WERI-Rb-1 (cell line): ENCODE measurements around the gene LTBR.
"Not testable (repeated sequence)": the region's sequence is repeated elsewhere in the genome, so short reads cannot be mapped to it uniquely, and the experiment has no call there.

Experiments used
- DNase-seq: peaks from one replicate; pipeline ENCODE4 v3.0.0-alpha.2; 2020
- H3K27ac ChIP-seq: fragments of 250-450 bp; sonication (Bioruptor Pico); 2 replicates; pipeline ENCODE4 v1.5.1; 2020; ENCODE audit warnings: mild to moderate bottlenecking, moderate library complexity
- H3K27me3 ChIP-seq: fragments of 250-450 bp; sonication (Bioruptor Pico); 2 replicates; pipeline ENCODE4 v1.5.1; 2021; ENCODE audit warnings: mild to moderate bottlenecking, low read depth, moderate library complexity; ENCODE audit not compliant: insufficient read depth, severe bottlenecking
- H3K36me3 ChIP-seq: fragments of 250-450 bp; sonication (Bioruptor Pico); 2 replicates; pipeline ENCODE4 v1.5.1; 2020; ENCODE audit warnings: mild to moderate bottlenecking, moderate library complexity
- H3K4me3 ChIP-seq: 2 replicates; pipeline ENCODE4 v1.5.1; 2011; ENCODE audit warnings: low read depth, mild to moderate bottlenecking, control low read depth, low read length
- H3K9me3 ChIP-seq: fragments of 250-450 bp; sonication (Bioruptor Pico); 2 replicates; pipeline ENCODE4 v1.5.1; 2021; ENCODE audit warnings: mild to moderate bottlenecking, moderate library complexity; ENCODE audit not compliant: severe bottlenecking
- CTCF ChIP-seq: IDR thresholded peaks from 2 replicates; pipeline ENCODE4 v1.5.1; 2011; ENCODE audit warnings: low read depth, mild to moderate bottlenecking, control low read depth, inconsistent platforms, low read length

LTBR gene

DNA sequence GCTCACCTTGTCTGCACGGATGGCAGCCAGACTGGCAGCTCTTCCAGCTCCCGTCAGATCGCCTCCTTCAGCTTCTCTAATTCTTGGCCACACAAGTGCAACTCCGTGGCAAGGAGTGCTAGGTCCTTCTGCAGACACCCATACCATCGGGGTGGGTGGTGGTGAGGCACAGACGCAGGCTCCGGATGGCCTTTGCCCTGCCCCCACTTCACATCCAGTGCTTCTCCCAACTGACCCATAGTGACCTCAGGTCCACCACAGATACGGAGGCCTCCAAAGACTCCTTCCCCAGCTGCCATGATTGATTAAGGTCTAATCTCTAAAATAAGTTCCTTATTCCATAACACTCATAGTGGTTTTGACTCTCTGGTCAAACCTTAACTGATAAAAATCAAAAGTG lies 40.9 kb downstream of the LTBR start:
- Histone ChIP-seq H3K9me3 (no peaks in the 10 kb centered on the region), H3K36me3 (no peaks in the 10 kb centered on the region)

DNA sequence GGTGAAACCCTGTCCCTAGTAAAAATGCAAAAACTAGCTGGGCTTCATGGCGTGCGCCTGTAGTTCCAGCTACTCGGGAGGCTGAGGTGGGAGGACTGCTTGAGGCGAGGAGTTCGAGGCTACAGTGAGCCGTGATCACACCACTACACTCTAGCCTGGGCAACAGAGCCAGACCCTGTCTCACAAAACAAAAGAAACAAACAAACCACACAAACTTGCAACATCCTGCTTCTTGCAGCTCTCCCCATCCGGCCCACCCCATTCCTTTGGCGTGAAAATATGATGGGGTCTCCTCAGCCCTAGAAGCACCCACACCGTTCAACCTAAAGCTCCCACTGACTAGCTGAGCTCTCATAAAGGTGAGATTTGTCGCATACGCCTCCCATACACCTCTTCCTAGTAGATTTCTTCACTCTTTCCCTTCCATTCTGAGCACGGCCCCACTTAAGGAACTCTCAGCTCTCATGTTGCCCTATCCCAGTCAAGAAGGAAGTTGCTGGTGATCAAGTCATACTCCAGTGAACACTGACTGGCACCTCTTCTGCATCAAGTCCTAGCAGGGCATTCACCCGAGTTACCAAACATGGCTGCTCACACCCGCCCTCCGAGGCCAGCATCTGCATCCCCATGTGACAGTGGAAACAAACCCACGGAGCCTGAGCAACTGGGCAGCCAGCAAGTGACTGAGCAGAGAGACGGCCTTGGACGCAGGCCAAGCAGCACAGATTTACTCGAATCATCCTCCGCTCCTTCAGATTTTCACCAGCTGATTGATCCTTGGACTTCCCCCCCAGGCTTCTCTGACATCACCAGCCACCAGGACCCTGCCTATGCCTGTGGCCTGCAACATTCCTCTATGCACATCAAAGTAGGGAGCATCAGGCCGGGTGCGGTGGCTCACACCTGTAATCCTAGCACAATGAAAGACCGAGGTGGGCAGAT lies 41.9 kb downstream of the LTBR start:
- H3K9me3 ChIP-seq: no peaks in the 10 kb centered on the region
- DNase-seq: no peak
- H3K27me3 ChIP-seq: no peaks in the 10 kb centered on the region
- no peaks in the 10 kb centered on the region for H3K36me3 ChIP-seq
- no peak overlapping the region for H3K27ac ChIP-seq
- H3K4me3 ChIP-seq: no peak overlapping the region
- TF ChIP-seq CTCF: no peak

More for the DNA sequence above, 40.9 kb downstream of the LTBR start:
- H3K27me3 ChIP-seq: no peaks in the 10 kb centered on the region
- no peak overlapping the region for H3K27ac ChIP-seq
- no peak for TF ChIP-seq CTCF
- H3K4me3 ChIP-seq: no peak overlapping the region
- DNase-seq: no peak

DNA sequence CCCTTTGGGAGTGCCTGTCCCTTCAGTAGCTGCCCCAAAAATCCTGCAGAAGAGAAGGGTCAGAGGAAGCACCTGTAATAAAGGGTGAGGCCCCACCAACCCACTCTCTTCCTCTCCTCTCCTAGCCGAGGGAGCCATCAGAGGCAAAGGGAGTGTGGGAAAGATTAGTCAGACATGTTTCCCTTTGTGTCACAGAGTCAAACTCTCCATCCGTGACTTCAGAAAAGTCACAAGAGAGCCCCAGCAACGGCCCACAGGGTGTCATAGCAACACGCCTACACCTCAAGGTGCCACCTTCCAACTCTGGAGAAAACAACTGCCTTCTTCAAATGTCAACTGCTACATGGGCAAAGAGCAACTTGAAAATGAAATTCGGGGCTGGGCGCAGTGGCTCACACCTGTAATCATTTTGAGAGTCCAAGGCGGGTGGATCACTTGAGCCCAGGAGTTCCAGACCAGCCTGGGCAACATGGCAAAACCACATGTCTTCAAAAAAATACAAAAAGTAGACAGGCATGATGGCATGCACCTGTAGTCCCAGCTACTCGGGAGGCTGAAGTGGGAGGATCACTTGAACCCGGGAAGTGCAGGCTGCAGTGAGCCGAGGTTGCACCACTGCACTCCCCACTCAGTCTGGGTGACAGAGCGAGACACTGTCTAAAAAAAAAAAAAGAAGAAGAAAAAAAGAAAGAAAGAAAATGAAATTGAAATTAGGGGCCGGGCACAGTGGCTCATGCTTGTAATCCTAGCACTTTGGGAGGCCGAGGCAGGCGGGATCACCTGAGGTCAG lies 43.1 kb downstream of the LTBR start:
- no peak for TF ChIP-seq CTCF
- Histone ChIP-seq H3K9me3 (no peaks in the 10 kb centered on the region), H3K4me3 (no peak overlapping the region), H3K36me3 (no peaks in the 10 kb centered on the region), H3K27ac (no peak overlapping the region), H3K27me3 (no peaks in the 10 kb centered on the region)
- no peak for DNase-seq

- H3K36me3 ChIP-seq, DNase-seq, H3K9me3 ChIP-seq, H3K27ac ChIP-seq, H3K4me3 ChIP-seq, H3K27me3 ChIP-seq: not testable (repeated sequence)
Measured at GRCh38 chr12:6427796-6428195, 43.8 kb downstream of the LTBR start.

GRCh38 chr12:6428326-6428725 lies 44.4 kb downstream of the LTBR start:
- Histone ChIP-seq H3K36me3 (no peaks in the 10 kb centered on the region), H3K4me3 (no peak overlapping the region), H3K27ac (no peak overlapping the region), H3K9me3 (no peaks in the 10 kb centered on the region), H3K27me3 (no peaks in the 10 kb centered on the region)
- TF ChIP-seq CTCF: no peak
- no peak for DNase-seq
